Right ventricle myocardium inferior (tissue), 1 donor: ENCODE results near the gene KRTAP5-4. TPM values are rescaled to one million over a fixed set of nuclear protein-coding genes. Genes with fewer than 3 reads are reported as not detected.
A peak's percentile ranks its signal among the peaks of the same experiment; 100 is the strongest.

Experiments used
- ATAC-seq: fragments of 200-7000 bp; cut with Tn5 transposase; one replicate; pipeline ENCODE4 v1.9.1; 2020; ENCODE audit warnings: mild to moderate bottlenecking, moderate library complexity
- DNase-seq: peaks from one replicate; pipeline ENCODE4 v3.0.0; 2021; ENCODE audit errors: missing footprints
- intact Hi-C: fragments of 100-400 bp; cut with DNase I; formaldehyde crosslinking; loops from one replicate; pipeline ENCODE4 v1.11.0; 2022
- total RNA-seq: library from RNA; stranded (reverse); fragmentation: NEBNext Ultra II Directional; extraction: Animal tissue kit (Norgen Biotek cat#: 25700); gene quantifications from one replicate; pipeline ENCODE4 v1.2.1, GENCODE V29; 2021
- donor health status: DM: no; HTN: yes; CAD: no; lungs with severe emphysema.

KRTAP5-4 gene
- total RNA-seq, 1 donor from 2014 or later, result not detected

DNA sequence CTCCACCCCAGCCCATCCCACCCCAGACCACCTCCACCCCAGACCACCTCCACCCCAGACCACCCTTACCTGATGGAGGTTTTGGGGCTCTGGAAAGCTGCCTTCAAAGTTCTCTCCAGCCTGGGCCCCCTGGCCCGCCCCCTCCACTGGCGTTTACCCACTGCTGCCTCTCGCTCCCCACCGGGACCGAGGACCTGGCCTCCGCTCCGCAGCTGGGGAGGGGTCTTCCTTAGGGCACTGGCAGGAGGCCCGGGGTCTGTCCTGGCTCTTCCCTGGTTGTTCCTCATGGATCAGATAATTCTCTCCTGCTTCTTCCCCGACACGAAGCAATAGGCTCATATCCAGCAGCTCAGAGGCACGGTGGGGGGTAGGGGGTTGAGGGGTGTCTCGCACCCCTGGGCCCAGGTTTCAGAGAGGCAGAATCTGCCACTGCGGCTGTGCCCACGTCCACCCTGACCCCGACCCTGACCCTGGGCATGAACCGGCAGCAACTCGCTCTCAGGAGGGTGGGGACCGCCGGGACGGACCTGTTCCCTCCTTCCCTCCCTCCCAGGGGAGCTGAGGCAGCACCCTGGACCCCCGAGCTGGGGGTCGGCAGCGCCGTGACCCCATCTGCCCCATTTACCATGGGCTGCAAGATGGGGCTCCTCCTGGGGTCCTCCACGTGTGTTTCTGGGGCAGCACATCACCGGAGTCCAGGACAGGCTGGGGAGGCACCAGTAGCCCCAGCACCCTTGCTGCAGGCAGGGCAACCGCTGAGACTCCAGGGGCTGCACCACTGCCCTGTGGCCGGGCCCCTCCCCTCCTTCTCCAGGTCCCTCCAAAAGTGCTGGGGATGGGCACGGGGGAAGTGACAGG, 20.6 kb upstream of the KRTAP5-4 start:
- ATAC-seq, result no peak
- peak; percentile 30 for DNase-seq

DNA sequence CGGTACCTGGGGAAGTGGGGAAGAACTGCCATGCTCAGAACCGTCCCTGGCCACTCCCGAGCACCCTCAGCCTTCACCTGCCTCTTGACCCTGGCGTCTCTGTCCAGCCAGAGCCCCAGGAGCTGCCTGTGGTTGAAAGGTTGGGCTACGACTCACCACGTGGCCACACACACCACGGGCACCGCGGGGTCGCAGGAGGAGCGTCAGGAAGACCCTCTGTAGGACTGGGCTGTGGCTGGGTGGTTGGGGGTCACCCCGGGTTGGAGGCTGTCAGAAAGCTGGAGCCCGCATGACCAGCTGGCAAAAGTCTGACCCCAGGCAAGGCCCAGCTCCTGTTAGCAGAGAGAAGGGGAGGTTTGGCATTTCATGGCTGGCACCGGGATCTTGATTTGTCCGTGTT, 19.2 kb upstream of the KRTAP5-4 start:
- ATAC-seq (no peak), DNase-seq (peak; percentile 57)
- intact Hi-C loops, result no loop called here

More for the DNA sequence above, 20.6 kb upstream of the KRTAP5-4 start:
- intact Hi-C loops, result no loop called here

DNA sequence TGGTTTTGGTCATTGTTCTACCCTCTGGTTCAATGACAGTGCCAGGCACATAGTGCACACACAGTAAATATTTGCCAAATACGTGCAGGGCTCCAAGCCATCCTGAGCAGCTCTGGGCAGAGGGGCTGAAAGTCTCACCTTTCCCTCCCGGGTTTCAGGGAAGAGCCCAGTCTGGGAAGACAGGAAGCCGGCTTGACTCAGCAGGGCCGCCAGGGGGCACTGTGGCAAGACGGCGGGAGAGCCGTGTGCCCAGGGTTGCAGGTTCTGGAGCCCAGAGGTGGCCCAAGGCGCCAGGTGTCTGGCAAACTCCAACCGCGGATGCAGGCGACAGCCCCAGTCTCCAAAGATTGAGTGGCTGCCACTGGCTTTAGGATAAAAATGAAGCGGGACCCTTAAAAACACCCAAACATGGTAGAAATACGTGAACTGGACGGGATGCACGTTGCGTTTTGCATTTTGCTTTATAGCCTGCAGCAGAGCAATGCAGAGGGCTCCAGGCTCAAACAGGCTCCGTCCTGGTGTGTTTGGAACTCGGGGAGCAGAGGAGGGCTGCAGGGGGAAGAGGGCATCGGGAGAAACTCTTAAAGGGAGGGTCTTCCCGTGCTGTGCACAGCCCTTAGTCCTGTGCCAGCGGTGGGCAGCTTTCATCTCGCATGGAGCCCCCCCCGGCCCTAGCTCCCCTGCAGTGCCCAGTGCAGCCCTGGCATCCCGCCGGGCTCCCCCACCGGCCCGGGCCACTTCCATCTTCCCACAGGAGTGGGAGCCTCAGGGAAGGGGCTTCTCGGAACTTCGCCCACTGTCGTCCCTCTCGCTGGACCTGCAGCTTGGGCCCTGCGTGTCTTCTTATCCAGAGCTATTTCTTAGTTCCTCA, 18.4 kb upstream of the KRTAP5-4 start:
- peak; percentile 44 for ATAC-seq
- DNase-seq, result peak; percentile 66
- intact Hi-C loops, result no loop called here

DNA sequence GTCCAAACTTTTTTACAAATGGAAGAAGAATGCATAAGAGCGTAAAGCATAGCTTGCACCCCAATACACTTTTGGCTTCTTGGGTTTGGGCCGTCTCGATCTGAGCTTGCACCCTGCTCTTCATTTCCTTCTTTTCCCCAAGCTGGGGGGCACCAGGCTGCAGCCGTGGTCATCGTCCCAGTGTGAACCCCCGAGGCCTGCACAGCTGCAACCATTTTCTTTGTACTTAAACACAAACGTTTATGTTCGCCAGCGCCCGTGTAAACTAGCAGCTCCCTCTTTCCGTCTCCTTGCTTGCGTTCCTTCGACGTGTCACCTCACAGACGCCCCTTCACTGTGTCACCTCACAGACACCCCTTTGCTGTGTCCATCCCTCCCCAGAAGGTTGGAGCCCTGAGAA, 17.7 kb upstream of the KRTAP5-4 start:
- intact Hi-C loops, result no loop called here
- DNase-seq (no peak), ATAC-seq (peak; percentile 31)

DNA sequence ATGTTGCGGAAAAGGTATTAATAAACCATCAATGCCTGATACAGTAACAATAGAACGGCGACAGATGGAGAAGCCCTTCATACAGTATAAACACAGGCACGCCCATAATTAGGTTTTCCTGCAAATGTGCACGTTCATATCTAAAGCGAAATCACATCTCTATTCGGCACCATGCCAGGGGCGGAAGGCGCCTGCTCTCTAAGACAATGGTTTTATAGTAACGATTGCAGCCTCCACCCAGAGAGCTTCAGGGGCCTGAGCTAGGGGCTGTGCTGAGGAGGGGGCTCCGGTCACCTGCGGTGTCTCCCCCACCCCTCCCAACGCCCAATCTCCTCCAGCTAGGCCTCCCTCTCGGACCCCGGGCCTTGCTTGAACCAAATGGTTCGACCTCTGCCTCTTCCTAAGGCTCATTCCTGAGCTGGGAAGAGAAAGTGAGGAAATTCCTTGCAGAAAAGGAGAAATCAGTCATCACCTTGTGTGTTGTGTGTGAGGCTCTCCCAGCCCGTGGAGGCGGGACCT, 17.2 kb upstream of the KRTAP5-4 start:
- DNase-seq (peak; percentile 71), ATAC-seq (peak; percentile 26)
- intact Hi-C loops, result no loop called here

DNA sequence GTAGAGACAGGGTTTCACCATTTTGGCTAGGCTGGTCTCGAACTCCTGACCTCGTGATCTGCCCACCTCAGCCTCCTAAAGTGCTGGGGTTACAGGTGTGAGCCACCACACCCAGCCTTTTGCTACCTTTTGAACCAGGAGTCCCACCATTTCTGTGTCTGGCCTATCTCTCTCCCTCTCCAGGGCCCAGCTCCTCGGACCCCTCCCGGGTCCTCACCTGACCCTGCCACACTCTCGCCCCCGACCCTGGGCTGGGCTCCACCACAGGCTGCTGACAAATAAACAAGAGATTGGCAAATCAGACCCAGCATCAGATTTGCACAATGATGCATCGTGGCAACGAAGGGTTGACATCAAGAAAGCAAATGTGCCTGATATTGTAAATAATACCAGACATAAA, 16.4 kb upstream of the KRTAP5-4 start:
- intact Hi-C loops, result no loop called here
- no peak for ATAC-seq
- no peak for DNase-seq

DNA sequence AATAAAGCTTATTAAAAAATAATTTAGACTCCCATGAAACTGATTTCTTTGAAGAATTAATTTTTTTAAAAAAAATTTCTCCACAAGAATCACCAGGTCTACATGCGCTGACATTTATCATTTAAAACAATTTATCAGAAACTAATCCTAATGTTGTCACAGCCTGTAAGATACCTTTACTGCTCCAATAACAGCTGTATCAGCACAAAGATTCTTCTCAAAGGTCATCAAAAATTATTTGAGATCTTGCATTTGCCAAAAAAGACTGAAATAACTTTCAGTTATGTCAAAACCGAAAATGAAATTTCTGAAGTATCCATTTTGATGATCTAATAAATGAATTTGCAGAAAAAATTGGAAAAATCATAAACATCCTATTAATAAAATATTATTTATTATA, 15.7 kb upstream of the KRTAP5-4 start:
- ATAC-seq (no peak), DNase-seq (no peak)
- intact Hi-C loops, result no loop called here

DNA sequence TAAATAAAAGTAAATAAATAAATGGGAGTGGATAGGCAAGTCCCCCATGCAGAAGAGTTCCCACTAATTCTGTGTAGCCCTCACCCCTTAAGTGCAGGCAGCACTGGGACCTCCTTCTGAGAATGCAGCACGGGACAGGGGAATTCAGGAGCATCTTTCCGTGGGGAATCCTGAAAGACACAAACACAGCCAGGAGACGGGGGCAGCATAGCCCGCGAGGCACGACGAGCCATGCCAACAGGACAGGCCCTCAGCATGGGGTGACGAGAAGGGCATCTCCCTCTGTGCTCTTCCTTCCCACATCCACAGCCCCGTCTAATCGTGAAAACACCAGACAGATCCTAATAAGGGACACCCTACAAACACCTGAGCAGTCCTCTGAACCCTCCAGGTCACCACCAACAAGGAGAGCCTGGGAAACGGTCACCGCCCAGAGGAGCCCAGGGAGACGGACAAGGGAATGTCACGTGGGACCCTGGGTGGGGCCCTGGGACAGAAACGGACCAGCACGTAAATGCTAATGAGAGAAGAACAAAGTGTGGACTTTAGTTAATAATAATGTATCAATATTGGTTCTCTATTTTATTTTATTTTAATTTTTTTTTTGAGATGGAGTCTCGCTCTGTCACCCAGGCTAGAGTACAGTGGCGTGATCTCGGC, 14.5 kb upstream of the KRTAP5-4 start:
- DNase-seq (no peak), ATAC-seq (no peak)
- intact Hi-C loops, result no loop called here

DNA sequence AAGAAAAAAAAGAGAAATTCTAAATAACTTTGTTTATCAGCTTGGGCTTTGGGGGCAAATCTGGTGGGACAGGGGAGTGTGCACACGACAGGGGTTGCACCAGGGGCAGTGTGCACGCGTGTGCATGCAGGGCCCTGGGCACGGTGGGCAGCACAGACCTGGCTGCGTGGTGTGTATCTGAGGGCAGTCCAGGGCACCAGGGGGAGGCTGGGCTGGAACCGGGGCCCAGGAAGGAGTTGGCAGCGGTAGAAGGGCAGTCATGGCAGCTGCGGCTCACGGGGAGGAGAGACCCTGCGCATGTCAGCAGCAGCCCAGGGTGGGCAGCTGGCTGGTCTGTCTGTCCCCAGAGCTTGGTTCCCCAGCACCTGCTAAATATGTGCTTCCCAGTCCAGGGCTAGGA, 11.9 kb upstream of the KRTAP5-4 start:
- intact Hi-C loops, result no loop called here
- ATAC-seq (no peak), DNase-seq (no peak)

DNA sequence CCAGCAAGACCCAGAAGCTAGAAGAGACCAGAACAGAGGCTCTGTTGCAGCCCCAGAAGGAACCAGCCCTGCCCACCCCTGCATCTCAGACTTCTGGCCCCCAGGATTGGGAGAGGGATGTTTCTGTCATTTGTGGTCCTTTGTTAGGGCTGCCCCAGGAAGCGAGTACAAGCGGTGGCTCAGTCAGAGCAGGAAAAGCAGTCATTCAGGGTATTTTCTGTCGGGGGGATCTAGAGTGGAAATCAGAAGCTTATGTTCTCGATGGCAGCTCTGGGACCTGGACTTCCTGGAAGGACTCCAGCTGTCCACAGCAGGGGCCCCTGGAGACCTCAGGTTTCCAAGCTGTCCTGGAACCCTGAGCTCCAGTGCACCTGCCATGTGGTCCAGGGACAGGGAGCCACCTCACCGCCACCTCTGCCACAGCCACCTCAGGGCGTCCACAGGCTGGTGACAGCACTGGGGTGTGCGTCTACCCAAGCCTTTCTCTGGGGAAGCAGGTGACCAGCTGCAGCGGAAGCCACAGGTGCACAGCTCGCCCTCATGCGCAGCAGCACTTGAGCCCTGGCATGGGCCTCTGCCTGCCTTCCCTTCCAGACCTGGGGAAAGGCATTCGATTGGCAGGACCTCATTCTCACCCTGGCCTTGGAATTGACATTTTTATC, 10.2 kb upstream of the KRTAP5-4 start:
- DNase-seq (no peak), ATAC-seq (no peak)
- intact Hi-C loops, result no loop called here

DNA sequence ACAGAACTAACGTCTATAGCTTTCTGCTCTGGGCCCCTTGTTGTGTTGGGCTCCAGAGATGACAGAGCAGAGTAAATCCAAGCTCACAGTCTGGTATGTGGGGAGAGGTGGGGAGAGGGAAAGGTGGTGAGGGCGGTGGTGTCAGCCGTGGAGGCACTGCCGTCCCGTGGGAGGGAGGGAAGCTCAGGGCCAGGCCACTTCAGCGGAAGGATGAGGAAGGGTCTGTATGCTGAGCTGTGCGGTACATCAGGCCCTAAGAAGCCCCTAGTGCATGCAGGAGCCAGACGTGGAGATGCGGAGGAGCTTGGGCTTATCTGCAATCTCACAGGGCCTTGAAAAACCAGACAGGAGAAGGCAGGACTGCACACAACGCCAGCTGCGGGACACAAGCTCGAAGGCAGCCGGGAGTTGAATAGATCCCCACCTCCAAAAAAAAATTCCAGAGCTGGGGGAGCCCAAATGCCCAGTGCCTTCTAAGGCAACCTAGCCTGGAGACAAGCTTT, 9.2 kb upstream of the KRTAP5-4 start:
- ATAC-seq (no peak), DNase-seq (peak; percentile 33)
- intact Hi-C loops, result no loop called here

DNA sequence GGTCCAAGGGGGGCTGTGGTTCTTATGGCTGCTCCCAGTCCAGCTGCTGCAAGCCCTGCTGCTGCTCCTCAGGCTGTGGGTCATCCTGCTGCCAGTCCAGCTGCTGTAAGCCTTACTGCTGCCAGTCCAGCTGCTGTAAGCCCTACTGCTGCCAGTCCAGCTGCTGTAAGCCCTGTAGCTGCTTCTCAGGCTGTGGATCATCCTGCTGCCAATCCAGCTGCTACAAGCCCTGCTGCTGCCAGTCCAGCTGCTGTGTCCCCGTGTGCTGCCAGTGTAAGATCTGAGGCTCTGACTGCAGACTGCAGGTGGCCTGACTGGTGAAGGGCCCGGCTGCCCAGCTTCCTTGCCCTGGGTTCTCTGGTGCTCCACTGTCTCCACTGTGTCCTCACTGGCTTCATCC, 8.3 kb upstream of the KRTAP5-4 start:
- intact Hi-C loops, result no loop called here
- DNase-seq (no peak), ATAC-seq (no peak)

DNA sequence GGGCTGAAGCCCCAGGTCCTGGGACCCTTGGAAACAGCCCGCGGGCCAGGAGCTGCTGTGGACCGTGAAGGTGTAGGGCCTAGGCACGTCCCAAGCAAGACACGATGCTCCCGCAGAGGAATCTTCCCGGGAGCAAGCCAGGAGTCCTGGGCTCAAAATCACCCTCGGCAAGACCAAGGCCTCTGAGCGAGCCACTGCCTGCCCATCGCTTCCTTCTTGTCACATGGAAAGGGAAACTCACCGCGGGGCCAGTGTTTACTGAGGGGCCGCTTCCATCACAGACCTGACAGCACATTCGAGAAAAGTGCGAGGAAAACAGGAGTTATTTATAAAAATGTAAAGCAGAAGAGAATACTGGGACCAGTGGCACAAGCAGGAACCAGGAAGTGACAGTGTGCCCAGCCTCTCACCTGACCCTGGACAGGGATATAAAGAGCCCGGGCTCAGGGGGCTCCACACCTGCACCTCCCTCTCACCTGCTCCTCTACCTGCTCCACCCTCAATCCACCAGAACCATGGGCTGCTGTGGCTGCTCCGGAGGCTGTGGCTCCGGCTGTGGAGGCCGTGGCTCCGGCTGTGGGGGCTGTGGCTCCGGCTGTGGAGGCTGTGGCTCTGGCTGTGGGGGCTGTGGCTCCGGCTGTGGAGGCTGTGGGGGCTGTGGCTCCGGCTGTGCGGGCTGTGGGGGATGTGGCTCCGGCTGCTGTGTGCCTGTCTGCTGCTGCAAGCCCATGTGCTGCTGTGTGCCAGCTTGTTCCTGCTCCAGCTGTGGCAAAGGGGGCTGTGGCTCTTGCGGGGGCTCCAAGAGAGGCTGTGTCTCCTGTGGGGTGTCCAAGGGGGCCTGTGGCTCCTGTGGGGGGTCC, 7.6 kb upstream of the KRTAP5-4 start, which contains the start of gene KRTAP5-5:
Gene KRTAP5-5 (plus strand): TSS at position 450 of the 860 bp plus-strand sequence. CDS start 66 bp downstream, at position 516.
- peak; percentile 17 for DNase-seq
- no peak for ATAC-seq

DNA sequence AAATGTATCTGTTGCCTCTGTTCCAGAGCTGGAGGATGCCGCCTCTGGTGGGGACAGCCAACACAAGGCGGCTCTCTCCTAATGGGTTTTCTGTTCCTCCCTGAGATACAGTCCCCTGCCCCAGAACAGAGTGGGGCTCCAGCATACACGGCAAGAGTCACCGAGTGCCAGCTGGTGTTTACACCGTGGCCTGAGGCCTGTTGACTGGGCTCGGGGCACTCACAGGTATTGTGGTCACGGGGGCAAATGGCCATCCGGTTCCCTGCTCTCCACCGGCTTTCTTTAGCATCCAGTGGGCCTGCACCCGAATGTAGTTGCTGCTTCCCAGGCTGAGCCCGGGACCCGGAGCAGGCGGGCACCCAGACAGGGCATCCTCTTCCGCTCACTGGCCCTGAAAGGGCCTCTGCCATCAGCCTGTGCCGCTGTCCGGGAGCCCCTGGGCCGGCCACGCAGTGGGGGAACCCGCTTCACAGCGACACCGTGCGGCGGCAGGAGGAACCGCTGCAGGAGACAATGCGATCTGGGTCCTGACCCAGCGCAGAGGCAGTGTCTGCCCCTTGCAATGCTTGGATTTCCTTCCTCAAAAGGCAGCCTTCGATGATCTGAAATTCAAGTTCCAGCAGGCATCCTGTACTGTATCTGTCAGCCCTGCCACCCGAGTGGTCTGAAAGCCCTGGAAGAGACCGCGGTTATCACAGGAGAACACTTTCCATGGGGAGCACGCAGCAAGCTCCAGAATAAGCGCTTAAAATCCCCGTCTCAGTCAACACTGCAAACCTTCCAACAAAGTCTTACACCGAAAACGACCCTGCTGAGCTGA, 6.8 kb upstream of the KRTAP5-4 start:
- intact Hi-C loops, result loop anchor here (1.0 to 2.0 kb wide), 2 partner anchors 34 to 82 kb away; no protein-coding TSS in a partner anchor
- ATAC-seq, result peak; percentile 79
- peak; percentile 76 for DNase-seq

More for the DNA sequence above, 7.6 kb upstream of the KRTAP5-4 start, which contains the start of gene KRTAP5-5:
- intact Hi-C loops, result loop anchor here (2.0 kb wide), 1 partner anchor 35 kb away; no protein-coding TSS in a partner anchor

DNA sequence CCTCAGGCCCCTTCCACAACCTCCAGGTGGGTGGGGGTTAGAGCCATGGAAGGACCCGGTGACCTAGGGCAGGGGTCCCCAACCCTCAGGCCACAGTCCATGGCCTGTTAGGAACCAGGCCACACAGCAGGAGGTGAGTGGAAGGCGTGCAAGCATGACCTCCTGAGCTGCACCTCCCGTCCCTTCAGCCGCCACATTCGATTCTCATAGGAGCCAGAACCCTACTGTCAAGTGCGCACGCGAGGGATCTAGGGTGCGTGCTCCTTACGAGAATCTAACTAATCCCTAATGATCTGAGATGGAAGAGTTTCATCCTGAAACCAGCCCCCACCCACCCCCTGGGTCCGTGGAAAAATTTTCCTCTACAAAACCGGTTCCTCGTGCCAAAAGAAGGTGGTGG, 3.6 kb upstream of the KRTAP5-4 start:
- intact Hi-C loops, result no loop called here
- ATAC-seq, result no peak
- DNase-seq, result peak; percentile 46

DNA sequence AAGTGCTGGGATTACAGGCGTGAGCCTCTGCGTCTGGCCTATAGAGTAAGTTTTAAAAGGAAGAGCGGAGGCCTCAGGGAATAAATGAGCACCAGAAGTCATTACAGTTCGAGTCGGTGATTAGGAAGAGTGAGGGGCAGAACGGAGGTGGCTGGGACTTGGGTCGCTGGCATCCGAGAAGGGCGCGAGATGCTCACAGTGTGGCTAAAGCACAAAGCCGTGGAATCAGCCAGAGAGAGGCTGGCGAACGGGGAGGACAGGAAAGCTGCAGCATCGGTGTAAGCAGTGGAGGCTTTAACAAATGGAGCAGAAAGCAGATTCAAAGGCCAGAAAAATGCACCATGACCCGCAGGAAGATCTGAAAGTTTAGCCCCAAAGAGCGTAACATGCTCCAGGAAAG, 2.7 kb upstream of the KRTAP5-4 start:
- DNase-seq (peak; percentile 26), ATAC-seq (no peak)
- intact Hi-C loops, result no loop called here
